ENCODE measurements around the gene COMMD6. TPM values are rescaled to one million over a fixed set of nuclear protein-coding genes. Genes with fewer than 3 reads are reported as not detected.
"Not testable (repeated sequence)": the region's sequence is repeated elsewhere in the genome, so short reads cannot be mapped to it uniquely, and the experiment has no call there.

The COMMD6 gene
- total RNA-seq, 5 donors from 2014 or later (not counting 1 experiment from before 2014, with no cell fraction given) = 165 to 218 (median 191) TPM

- Histone ChIP-seq H3K4me3 (ENCODE audit: control insufficient read depth in 1 of 2, extremely low read depth in 1 of 2, low read length in 1 of 2) (peak overlapping the region; percentile 74 to 96), H3K36me3 (ENCODE audit: control insufficient read depth in 2 of 2, extremely low read depth in 1 of 2, insufficient read depth in 1 of 2, low read length in 1 of 2) (peaks cover 3 to 11% of the 10 kb centered on the region in 2 donors), H3K27me3 (replicated peaks in 1 of 2; ENCODE audit: control insufficient read depth in 2 of 2, extremely low read depth in 1 of 2, insufficient read depth in 2 of 2, low read length in 1 of 2) (no peaks in the 10 kb centered on the region), H3K9me3 (no peaks in the 10 kb centered on the region), H3K27ac (ENCODE audit: low read length) (peak overlapping the region; percentile 94), H3K4me1 (ENCODE audit: control insufficient read depth in 1 of 2, extremely low read depth in 1 of 2, insufficient read depth in 2 of 2, low read length in 2 of 2) (peaks cover 14 to 18% of the 10 kb centered on the region in 2 experiments)
- Mint-ChIP-seq H3K4me3 (peak overlapping the region; percentile 87 to 93 (median 91)), H3K27ac (peak overlapping the region; percentile 97 to 98), H3K36me3 (peaks cover 20% of the 10 kb centered on the region), H3K4me1 (peaks cover 49 to 53% (median 50%) of the 10 kb centered on the region in 3 donors), H3K9me3 (no peaks in the 10 kb centered on the region), H3K27me3 (no peaks in the 10 kb centered on the region)
- ChIA-PET POLR2A (interaction anchor here (0.6 to 0.7 kb wide), 5 partner anchors 8 to 122 kb away, joined by 3 to 13 read pairs (median 7); no protein-coding TSS in a partner anchor), CTCF (interaction anchor here (0.5 to 2.1 kb wide), 8 partner anchors 11 to 1946 kb away, joined by 3 to 11 read pairs (median 3); partner anchors contain the start of gene COMMD6 (in 2 of the 2))
- ATAC-seq (replicated peaks in 1 of 4) = no peak
- peak in 1 of 35 experiments; percentile 19 for DNase-seq
- WGBS (ENCODE audit: insufficient coverage) = 3% methylated on average over 3 of the region's 10 CpGs
Observed at GRCh38 chr13:75550159-75550567, 12.5 kb upstream of the COMMD6 start.

DNA sequence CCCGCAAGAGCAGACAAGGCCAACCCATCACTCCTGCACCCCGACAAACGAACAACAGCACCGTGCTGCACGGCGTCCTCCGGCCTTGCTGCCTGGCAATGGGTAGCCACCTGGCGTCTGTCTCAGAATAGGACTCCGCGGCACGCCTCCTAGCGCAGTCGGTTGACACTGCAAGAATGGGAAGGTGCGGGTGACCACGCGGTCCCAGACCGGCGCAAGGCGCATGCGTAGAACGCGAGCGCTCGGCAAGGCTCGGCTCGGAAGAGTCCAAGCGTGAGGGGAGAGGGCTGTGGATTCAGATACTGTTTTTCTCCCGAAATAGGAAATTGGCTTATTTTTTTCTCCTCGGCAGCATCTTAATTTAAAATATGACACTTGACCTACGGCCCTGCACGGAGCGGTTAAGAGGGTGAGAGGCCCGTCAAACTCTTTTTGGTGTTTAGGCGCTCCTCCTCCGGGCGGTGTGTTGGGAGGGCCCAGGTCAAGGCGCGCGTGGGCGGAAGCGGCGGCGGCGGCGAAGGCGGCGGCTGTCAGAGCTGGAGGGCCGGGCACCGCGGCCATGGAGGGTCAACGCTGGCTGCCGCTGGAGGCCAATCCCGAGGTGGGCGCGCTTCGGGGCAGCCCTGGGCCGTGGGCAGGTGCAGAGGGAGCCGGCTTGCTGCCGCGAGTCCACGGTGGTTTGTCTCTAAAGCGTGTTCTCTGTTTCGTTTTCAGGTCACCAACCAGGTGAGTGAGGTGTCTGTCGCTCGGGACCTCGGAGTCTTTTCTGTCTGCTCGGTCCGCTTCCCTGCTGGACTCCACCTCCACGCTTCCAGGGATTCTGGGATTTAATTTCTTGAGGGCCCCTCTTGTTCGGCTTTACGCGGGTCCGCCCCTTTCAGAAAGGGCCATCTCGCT lies 11.9 kb upstream of the COMMD6 start, which contains the start of gene UCHL3:
Gene UCHL3, plus strand, starts transcription at position 530 of the 897 bp plus-strand sequence. Its CDS starts 30 bp downstream, at position 560.
- Histone ChIP-seq H3K27me3 (replicated peaks in 1 of 2; ENCODE audit: control insufficient read depth in 2 of 2, extremely low read depth in 1 of 2, insufficient read depth in 2 of 2, low read length in 1 of 2) (no peaks in the 10 kb centered on the region), H3K27ac (ENCODE audit: low read length) (peak within 1 kb of the TSS; percentile 94), H3K9me3 (no peaks in the 10 kb centered on the region), H3K4me1 (ENCODE audit: control insufficient read depth in 1 of 2, extremely low read depth in 1 of 2, insufficient read depth in 2 of 2, low read length in 2 of 2) (peaks cover 14 to 18% of the 10 kb centered on the region in 2 experiments), H3K4me3 (ENCODE audit: control insufficient read depth in 1 of 2, extremely low read depth in 1 of 2, low read length in 1 of 2) (peak within 1 kb of the TSS; percentile 74 to 96), H3K36me3 (ENCODE audit: control insufficient read depth in 2 of 2, extremely low read depth in 1 of 2, insufficient read depth in 1 of 2, low read length in 1 of 2) (peaks cover 3 to 5% of the 10 kb centered on the region in 2 donors)
- WGBS (ENCODE audit: insufficient coverage) = under 1% methylated on average over 66 of the region's 74 CpGs
- H3K27ac Mint-ChIP-seq = peak within 1 kb of the TSS; percentile 97 to 98
- ATAC-seq (replicated peaks in 1 of 4) (peak; percentile 90 to 95 (median 92)), DNase-seq (peak; percentile 92 to 99 (median 96))
- no peaks in the 10 kb centered on the region for H3K9me3 Mint-ChIP-seq
- no peaks in the 10 kb centered on the region for H3K27me3 Mint-ChIP-seq
- CTCF ChIA-PET = interaction anchor here (0.5 to 2.1 kb wide), 7 partner anchors 11 to 1946 kb away, joined by 3 to 11 read pairs (median 3); partner anchors contain the start of gene COMMD6 (in 2 of the 2)
- POLR2A ChIA-PET = interaction anchor here (0.6 to 0.7 kb wide), 5 partner anchors 7 to 122 kb away, joined by 3 to 13 read pairs (median 7); no protein-coding TSS in a partner anchor
- peaks cover 42 to 46% (median 44%) of the 10 kb centered on the region in 3 donors for H3K4me1 Mint-ChIP-seq
- peaks cover 14% of the 10 kb centered on the region for H3K36me3 Mint-ChIP-seq
- peak within 1 kb of the TSS; percentile 87 to 93 (median 91) for H3K4me3 Mint-ChIP-seq

GRCh38 chr13:75547917-75548316 lies 10.3 kb upstream of the COMMD6 start:
- Mint-ChIP-seq H3K27me3 (no peaks in the 10 kb centered on the region), H3K4me3 (no peak overlapping the region), H3K27ac (no peak overlapping the region), H3K9me3 (no peaks in the 10 kb centered on the region), H3K36me3 (no peaks in the 10 kb centered on the region), H3K4me1 (peaks cover 28 to 31% (median 29%) of the 10 kb centered on the region in 3 donors)
- H3K27me3 ChIP-seq (replicated peaks in 1 of 2; ENCODE audit: control insufficient read depth in 2 of 2, extremely low read depth in 1 of 2, insufficient read depth in 2 of 2, low read length in 1 of 2) = no peaks in the 10 kb centered on the region
- 100% methylated on average over 2 of the region's 3 CpGs for WGBS (ENCODE audit: insufficient coverage)
- ChIA-PET POLR2A (no interaction called here), CTCF (interaction anchor here (0.6 to 0.7 kb wide), 2 partner anchors 10 kb away, joined by 3 read pairs; partner anchors contain the start of gene COMMD6 (in 2 of the 2))
- DNase-seq (no peak), ATAC-seq (replicated peaks in 1 of 4) (no peak)
- no peaks in the 10 kb centered on the region for H3K9me3 ChIP-seq
- H3K4me1 ChIP-seq (ENCODE audit: control insufficient read depth in 1 of 2, extremely low read depth in 1 of 2, insufficient read depth in 2 of 2, low read length in 2 of 2) = peaks cover 14 to 18% of the 10 kb centered on the region in 2 experiments
- H3K27ac ChIP-seq (ENCODE audit: low read length) = no peak overlapping the region
- no peaks in the 10 kb centered on the region for H3K36me3 ChIP-seq (ENCODE audit: control insufficient read depth in 2 of 2, extremely low read depth in 1 of 2, insufficient read depth in 1 of 2, low read length in 1 of 2)
- H3K4me3 ChIP-seq (ENCODE audit: control insufficient read depth in 1 of 2, extremely low read depth in 1 of 2, low read length in 1 of 2) = no peak overlapping the region

DNA sequence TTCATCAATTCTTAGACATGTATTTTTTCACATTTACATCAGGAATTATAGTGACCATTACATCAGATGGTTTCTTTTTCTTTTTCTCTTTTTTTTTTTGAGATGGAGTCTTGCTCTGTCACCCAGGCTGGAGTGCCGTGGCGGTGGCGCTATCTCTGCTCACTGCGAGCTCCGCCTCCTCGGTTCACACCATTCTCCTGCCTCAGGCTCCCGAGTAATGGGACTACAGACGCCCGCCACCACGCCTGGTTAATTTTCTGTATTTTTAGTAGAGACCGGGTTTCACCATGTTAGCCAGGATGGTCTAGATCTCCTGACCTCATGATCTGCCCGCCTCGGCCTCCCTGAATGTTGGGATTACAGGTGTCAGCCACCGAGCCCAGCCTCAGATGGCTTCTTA lies 7.7 kb upstream of the COMMD6 start:
- H3K4me3 Mint-ChIP-seq; ATAC-seq (replicated peaks in 1 of 4); H3K4me3 ChIP-seq (ENCODE audit: control insufficient read depth in 1 of 2, extremely low read depth in 1 of 2, low read length in 1 of 2); H3K27me3 ChIP-seq (replicated peaks in 1 of 2; ENCODE audit: control insufficient read depth in 2 of 2, extremely low read depth in 1 of 2, insufficient read depth in 2 of 2, low read length in 1 of 2); H3K27ac Mint-ChIP-seq; POLR2A ChIA-PET; DNase-seq; H3K27me3 Mint-ChIP-seq; H3K27ac ChIP-seq (ENCODE audit: low read length); H3K9me3 ChIP-seq; H3K36me3 ChIP-seq (ENCODE audit: control insufficient read depth in 2 of 2, extremely low read depth in 1 of 2, insufficient read depth in 1 of 2, low read length in 1 of 2); H3K36me3 Mint-ChIP-seq; H3K9me3 Mint-ChIP-seq: not testable (repeated sequence)
- WGBS (ENCODE audit: insufficient coverage) = 97% methylated on average over 11 of the region's 14 CpGs
- CTCF ChIA-PET = interaction anchor here (0.6 kb wide), 3 partner anchors 7 to 337 kb away, joined by 3 to 6 read pairs (median 3); no protein-coding TSS in a partner anchor
- H3K4me1 Mint-ChIP-seq = peaks cover 12 to 13% (median 12%) of the 10 kb centered on the region in 3 donors
- H3K4me1 ChIP-seq (ENCODE audit: control insufficient read depth in 1 of 2, extremely low read depth in 1 of 2, insufficient read depth in 2 of 2, low read length in 2 of 2) = peaks cover 0 to 12% of the 10 kb centered on the region in 2 experiments

GRCh38 chr13:75544681-75545330 lies 7.2 kb upstream of the COMMD6 start:
- Histone ChIP-seq H3K27ac (ENCODE audit: low read length) (no peak overlapping the region), H3K9me3 (no peaks in the 10 kb centered on the region), H3K4me3 (ENCODE audit: control insufficient read depth in 1 of 2, extremely low read depth in 1 of 2, low read length in 1 of 2) (no peak overlapping the region), H3K27me3 (replicated peaks in 1 of 2; ENCODE audit: control insufficient read depth in 2 of 2, extremely low read depth in 1 of 2, insufficient read depth in 2 of 2, low read length in 1 of 2) (no peaks in the 10 kb centered on the region), H3K4me1 (ENCODE audit: control insufficient read depth in 1 of 2, extremely low read depth in 1 of 2, insufficient read depth in 2 of 2, low read length in 2 of 2) (peaks cover 0 to 6% of the 10 kb centered on the region in 2 experiments), H3K36me3 (ENCODE audit: control insufficient read depth in 2 of 2, extremely low read depth in 1 of 2, insufficient read depth in 1 of 2, low read length in 1 of 2) (no peaks in the 10 kb centered on the region)
- ATAC-seq (replicated peaks in 1 of 4) (no peak), DNase-seq (no peak)
- no peaks in the 10 kb centered on the region for H3K27me3 Mint-ChIP-seq
- ChIA-PET POLR2A (no interaction called here), CTCF (interaction anchor here (0.6 kb wide), 4 partner anchors 8 to 338 kb away, joined by 3 to 6 read pairs (median 4); no protein-coding TSS in a partner anchor)
- no peak overlapping the region for H3K27ac Mint-ChIP-seq
- no peaks in the 10 kb centered on the region for H3K9me3 Mint-ChIP-seq
- H3K4me1 Mint-ChIP-seq = peaks cover 8% of the 10 kb centered on the region in 3 donors
- no peaks in the 10 kb centered on the region for H3K36me3 Mint-ChIP-seq
- H3K4me3 Mint-ChIP-seq = no peak overlapping the region
- WGBS (ENCODE audit: insufficient coverage) = 100% methylated on average over 1 of the region's 10 CpGs
